Right cardiac atrium (tissue), 5 donors: ENCODE results near the gene ANO1. TPM values are rescaled to one million over a fixed set of nuclear protein-coding genes. Genes with fewer than 3 reads are reported as not detected.
A peak's percentile ranks its signal among the peaks of the same experiment; 100 is the strongest.

Experiments
- ATAC-seq, 2 donors: fragments of 200-7000 bp; cut with Tn5 transposase; one replicate each; pipeline versions ENCODE4 v1.8.0 to v1.9.1; 2020; ENCODE audit warnings: moderate library complexity in 2 of 2, mild to moderate bottlenecking in 1 of 2
- DNase-seq, 3 donors: peaks; one replicate each; pipeline ENCODE4 v3.0.0-alpha.2; 2020
- H3K27ac ChIP-seq: one replicate; pipeline ENCODE4 v1.5.1; 2013; ENCODE audit warnings: mild to moderate bottlenecking, low read length, control low read depth, moderate library complexity
- H3K27me3 ChIP-seq: one replicate; pipeline ENCODE4 v1.6.1; 2013; ENCODE audit not compliant: control insufficient read depth, insufficient read depth
- H3K4me1 ChIP-seq: one replicate; pipeline ENCODE4 v1.6.1; 2013; ENCODE audit warnings: low read length; ENCODE audit not compliant: control insufficient read depth, insufficient read depth
- H3K4me3 ChIP-seq: one replicate; pipeline ENCODE4 v1.5.1; 2013; ENCODE audit warnings: low read length, control low read depth
- H3K9me3 ChIP-seq: one replicate; pipeline ENCODE4 v1.6.1; 2013; ENCODE audit warnings: low read length; ENCODE audit not compliant: control insufficient read depth
- WGBS: extraction: QIAGEN DNeasy Blood & Tissue Kit; methylation state at CpG from one replicate; pipeline ENCODE4 v1.1.7; 2013; 5-methylcytosine and 5-hydroxymethylcytosine counted together
- intact Hi-C, 4 donors: fragments of 100-400 bp; cut with DNase I; formaldehyde crosslinking; loops; one replicate each; pipeline versions ENCODE4 v1.11.0 to v1.14.0; 2022 to 2023
- polyA plus RNA-seq: library from polyadenylated mRNA; stranded (reverse); fragments of 200-250 nt; gene quantifications from one replicate; pipeline ENCODE4 v1.2.3, GENCODE V29; 2013
- total RNA-seq, 4 donors: library from RNA; stranded (reverse); fragmentation: NEBNext Ultra II Directional; extraction: Animal tissue kit (Norgen Biotek cat#: 25700); gene quantifications; one replicate each; pipeline ENCODE4 v1.2.1, GENCODE V29; 2021
- donor health status: healthy with polysubstance abuse.
- donor health status: DM: no; HTN: yes; CAD: no.
- donor health status: DM: no; HTN: no; CAD: no.
- donor health status: DM: no; HTN: yes; CAD: no; lungs with severe emphysema.
- donor health status: DM: yes; HTN: yes; CAD: no.

ANO1 gene
- total and polyA plus RNA-seq, 5 donors, result 6.8 to 18.2 (median 8.8) TPM

GRCh38 chr11:70142221-70142875 lies 64.2 kb downstream of the ANO1 start:
- Histone ChIP-seq H3K27me3 (no peaks in the 10 kb centered on the region), H3K4me1 (no peaks in the 10 kb centered on the region), H3K4me3 (no peak overlapping the region), H3K9me3 (no peaks in the 10 kb centered on the region), H3K27ac (no peak overlapping the region)
- ATAC-seq (no peak), DNase-seq (no peak)
- intact Hi-C loops, result no loop called here
- WGBS, result 73% methylated on average over 14 of the region's 14 CpGs

GRCh38 chr11:70144262-70144661 lies 66.1 kb downstream of the ANO1 start:
- DNase-seq (peak in 1 of 3 donors; percentile 33), ATAC-seq (peak in 1 of 2 donors; percentile 26)
- H3K27ac ChIP-seq, result no peak overlapping the region
- intact Hi-C loops, result no loop called here
- H3K4me1 ChIP-seq, result no peaks in the 10 kb centered on the region
- H3K27me3 ChIP-seq, result no peaks in the 10 kb centered on the region
- H3K4me3 ChIP-seq, result no peak overlapping the region
- WGBS, result 91% methylated on average over 10 of the region's 10 CpGs
- H3K9me3 ChIP-seq, result no peaks in the 10 kb centered on the region

- DNase-seq, result peak in 1 of 3 donors; percentile 9
- Histone ChIP-seq H3K27me3 (no peaks in the 10 kb centered on the region), H3K4me3 (no peak overlapping the region), H3K9me3 (no peaks in the 10 kb centered on the region), H3K27ac (no peak overlapping the region), H3K4me1 (no peaks in the 10 kb centered on the region)
- intact Hi-C loops, result no loop called here
- no peak for ATAC-seq
- 89% methylated on average over 6 of the region's 6 CpGs for WGBS
Measured at GRCh38 chr11:70145071-70145470, 67.0 kb downstream of the ANO1 start.

GRCh38 chr11:70145841-70146240 lies 67.7 kb downstream of the ANO1 start:
- H3K27me3 ChIP-seq, result no peaks in the 10 kb centered on the region
- no peak for DNase-seq

GRCh38 chr11:70146299-70146698 lies 68.2 kb downstream of the ANO1 start:
- ATAC-seq (no peak), DNase-seq (no peak)
- H3K27ac ChIP-seq, result no peak overlapping the region
- H3K9me3 ChIP-seq, result no peaks in the 10 kb centered on the region
- no peak overlapping the region for H3K4me3 ChIP-seq
- intact Hi-C loops, result no loop called here
- 75% methylated on average over 10 of the region's 10 CpGs for WGBS
- no peaks in the 10 kb centered on the region for H3K4me1 ChIP-seq
- no peaks in the 10 kb centered on the region for H3K27me3 ChIP-seq

More at GRCh38 chr11:70145841-70146240, 67.7 kb downstream of the ANO1 start:
- no peaks in the 10 kb centered on the region for H3K9me3 ChIP-seq
- no peaks in the 10 kb centered on the region for H3K4me1 ChIP-seq
- WGBS, result 80% methylated on average over 4 of the region's 4 CpGs
- intact Hi-C loops, result no loop called here
- no peak overlapping the region for H3K27ac ChIP-seq
- H3K4me3 ChIP-seq, result no peak overlapping the region
- no peak for ATAC-seq

- WGBS, result 71% methylated on average over 14 of the region's 14 CpGs
- Histone ChIP-seq H3K4me3 (no peak overlapping the region), H3K4me1 (no peaks in the 10 kb centered on the region), H3K27me3 (no peaks in the 10 kb centered on the region), H3K9me3 (no peaks in the 10 kb centered on the region), H3K27ac (no peak overlapping the region)
- intact Hi-C loops, result no loop called here
- ATAC-seq (no peak), DNase-seq (no peak)
Measured at GRCh38 chr11:70146895-70147520, 68.9 kb downstream of the ANO1 start.

GRCh38 chr11:70147668-70148067 lies 69.6 kb downstream of the ANO1 start:
- H3K4me1 ChIP-seq, result no peaks in the 10 kb centered on the region
- ATAC-seq, result no peak
- intact Hi-C loops, result no loop called here
- H3K9me3 ChIP-seq, result no peaks in the 10 kb centered on the region
- H3K27ac ChIP-seq, result no peak overlapping the region
- DNase-seq, result no peak
- H3K4me3 ChIP-seq, result no peak overlapping the region
- no peaks in the 10 kb centered on the region for H3K27me3 ChIP-seq
- WGBS, result 74% methylated on average over 13 of the region's 13 CpGs

GRCh38 chr11:70151671-70152070 lies 73.6 kb downstream of the ANO1 start:
- DNase-seq (peak in 1 of 3 donors; percentile 26), ATAC-seq (no peak)
- Histone ChIP-seq H3K4me3 (no peak overlapping the region), H3K27me3 (no peaks in the 10 kb centered on the region), H3K9me3 (no peaks in the 10 kb centered on the region), H3K27ac (no peak overlapping the region), H3K4me1 (no peaks in the 10 kb centered on the region)
- 96% methylated on average over 9 of the region's 9 CpGs for WGBS
- intact Hi-C loops, result no loop called here

GRCh38 chr11:70153133-70153727 lies 75.1 kb downstream of the ANO1 start:
- H3K27me3 ChIP-seq, result no peaks in the 10 kb centered on the region
- WGBS, result 89% methylated on average over 7 of the region's 7 CpGs
- H3K4me3 ChIP-seq, result no peak overlapping the region
- ATAC-seq (no peak), DNase-seq (no peak)
- intact Hi-C loops, result no loop called here
- no peak overlapping the region for H3K27ac ChIP-seq
- H3K9me3 ChIP-seq, result no peaks in the 10 kb centered on the region
- no peaks in the 10 kb centered on the region for H3K4me1 ChIP-seq

GRCh38 chr11:70155386-70155785 lies 77.3 kb downstream of the ANO1 start:
- Histone ChIP-seq H3K9me3 (no peaks in the 10 kb centered on the region), H3K27ac (no peak overlapping the region), H3K27me3 (no peaks in the 10 kb centered on the region), H3K4me3 (no peak overlapping the region), H3K4me1 (no peaks in the 10 kb centered on the region)
- DNase-seq (peak in 1 of 3 donors; percentile 27), ATAC-seq (no peak)
- WGBS, result 87% methylated on average over 14 of the region's 14 CpGs
- intact Hi-C loops, result no loop called here

GRCh38 chr11:70156291-70157037 lies 78.3 kb downstream of the ANO1 start:
- ATAC-seq, result no peak
- Histone ChIP-seq H3K27ac (no peak overlapping the region), H3K4me3 (no peak overlapping the region), H3K4me1 (no peaks in the 10 kb centered on the region), H3K9me3 (no peaks in the 10 kb centered on the region), H3K27me3 (no peaks in the 10 kb centered on the region)
- intact Hi-C loops, result no loop called here
- peak in 1 of 3 donors; percentile 1 for DNase-seq
- WGBS, result 89% methylated on average over 18 of the region's 18 CpGs
